ENCODE results near the gene ITGB2.

ITGB2 gene

DNA sequence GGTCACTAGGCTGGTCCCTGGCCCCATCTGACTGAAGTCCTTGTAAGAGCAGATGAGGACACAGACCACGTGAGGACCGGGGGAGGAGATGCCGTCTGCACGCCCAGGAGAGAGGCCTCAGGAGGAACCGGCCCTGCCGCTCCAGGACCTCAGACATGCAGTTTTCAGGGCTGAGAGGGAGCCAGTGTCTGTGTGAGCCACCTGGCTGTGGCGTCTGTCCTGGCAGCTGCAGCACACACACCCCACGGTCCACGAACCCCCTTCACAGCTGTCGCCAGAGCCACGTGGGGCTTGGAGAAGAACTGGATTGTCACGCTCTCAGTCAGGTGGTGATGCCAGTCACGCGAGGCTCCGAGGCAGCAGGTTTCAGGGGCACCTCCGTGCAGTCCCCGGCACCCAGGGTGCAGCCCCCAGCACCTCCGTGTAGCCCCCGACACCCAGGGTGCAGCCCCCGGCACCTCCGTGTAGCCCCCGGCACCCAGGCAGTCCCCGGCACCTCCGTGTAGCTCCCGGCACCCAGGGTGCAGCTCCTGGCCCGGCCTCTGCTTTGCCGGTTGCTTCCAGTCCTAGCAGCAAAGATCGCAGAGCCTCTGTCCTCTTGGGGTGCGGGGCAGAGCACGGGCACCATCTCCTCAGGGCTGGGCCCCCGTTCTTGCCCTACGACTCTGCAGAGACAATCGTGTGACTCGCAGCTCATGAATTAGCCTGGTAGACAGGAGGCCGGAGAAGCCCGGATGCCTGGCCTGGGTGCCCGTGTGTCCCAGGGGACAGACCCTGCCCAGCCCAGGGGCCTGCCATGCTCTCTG is 83.8 kb downstream of the ITGB2 start:
- TF ChIP-seq, protein P1, sequence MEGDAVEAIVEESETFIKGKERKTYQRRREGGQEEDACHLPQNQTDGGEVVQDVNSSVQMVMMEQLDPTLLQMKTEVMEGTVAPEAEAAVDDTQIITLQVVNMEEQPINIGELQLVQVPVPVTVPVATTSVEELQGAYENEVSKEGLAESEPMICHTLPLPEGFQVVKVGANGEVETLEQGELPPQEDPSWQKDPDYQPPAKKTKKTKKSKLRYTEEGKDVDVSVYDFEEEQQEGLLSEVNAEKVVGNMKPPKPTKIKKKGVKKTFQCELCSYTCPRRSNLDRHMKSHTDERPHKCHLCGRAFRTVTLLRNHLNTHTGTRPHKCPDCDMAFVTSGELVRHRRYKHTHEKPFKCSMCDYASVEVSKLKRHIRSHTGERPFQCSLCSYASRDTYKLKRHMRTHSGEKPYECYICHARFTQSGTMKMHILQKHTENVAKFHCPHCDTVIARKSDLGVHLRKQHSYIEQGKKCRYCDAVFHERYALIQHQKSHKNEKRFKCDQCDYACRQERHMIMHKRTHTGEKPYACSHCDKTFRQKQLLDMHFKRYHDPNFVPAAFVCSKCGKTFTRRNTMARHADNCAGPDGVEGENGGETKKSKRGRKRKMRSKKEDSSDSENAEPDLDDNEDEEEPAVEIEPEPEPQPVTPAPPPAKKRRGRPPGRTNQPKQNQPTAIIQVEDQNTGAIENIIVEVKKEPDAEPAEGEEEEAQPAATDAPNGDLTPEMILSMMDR (IDR thresholded peaks at IDR 0.05; ENCODE audit: control insufficient read depth, insufficient read depth, low read depth, low read length, missing control alignments): no peak
- no peak overlapping the region for H3K4me3 ChIP-seq (ENCODE audit: control insufficient read depth, low read depth, low read length)
- DNase-seq (ENCODE audit: low read depth): no peak

DNA sequence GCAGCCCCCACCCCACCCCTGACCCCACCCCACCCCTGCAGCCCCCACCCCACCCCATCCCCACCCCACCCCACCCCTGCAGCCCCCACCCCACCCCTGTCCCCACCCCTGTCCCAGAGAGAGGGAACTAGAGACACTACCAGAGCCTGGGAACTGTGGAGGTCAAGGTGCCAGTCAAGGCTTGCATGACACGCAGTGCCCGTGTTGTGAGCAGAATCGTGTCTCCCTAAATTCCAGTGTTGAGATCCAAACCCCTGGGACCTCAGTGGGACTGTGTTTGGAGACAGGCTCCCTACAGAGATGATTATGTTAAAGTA is 84.4 kb downstream of the ITGB2 start:
- no peak for DNase-seq (ENCODE audit: low read depth)
- TF ChIP-seq, protein P1 (IDR thresholded peaks at IDR 0.05; ENCODE audit: control insufficient read depth, insufficient read depth, low read depth, low read length, missing control alignments): no peak
- no peak overlapping the region for H3K4me3 ChIP-seq (ENCODE audit: control insufficient read depth, low read depth, low read length)
